T-helper 1 cell treated with Interleukin-12 subunit alpha and Interleukin-12 subunit beta and Interleukin-4 antibody, amounts not matched to agents 30 μg/mL and 1 μg/mL, for 36 hours (primary cell): Measurements from ENCODE around the gene PIWIL4.

ENCODE experiments used
- H3K27ac Mint-ChIP-seq: one replicate; pipeline ENCODE4 v1.8.0; 2021; ENCODE audit warnings: mild to moderate bottlenecking, mixed read lengths
- H3K27me3 Mint-ChIP-seq: one replicate; pipeline ENCODE4 v1.8.0; 2021; ENCODE audit warnings: low read depth, mixed read lengths
- H3K36me3 Mint-ChIP-seq: one replicate; pipeline ENCODE4 v1.8.0; 2021; ENCODE audit warnings: low read depth, mixed read lengths
- H3K4me1 Mint-ChIP-seq: one replicate; pipeline ENCODE4 v1.8.0; 2021; ENCODE audit warnings: low read depth, mixed read lengths
- H3K4me3 Mint-ChIP-seq: one replicate; pipeline ENCODE4 v1.8.0; 2021; ENCODE audit warnings: mild to moderate bottlenecking, moderate library complexity, mixed read lengths
- H3K9me3 Mint-ChIP-seq: one replicate; pipeline ENCODE4 v1.8.0; 2021; ENCODE audit warnings: mixed read lengths

The PIWIL4 gene

GRCh38 chr11:94649964-94650623 is 82.9 kb downstream of the PIWIL4 start:
- Mint-ChIP-seq H3K27me3 (no peaks in the 10 kb centered on the region), H3K4me3 (no peak overlapping the region), H3K27ac (no peak overlapping the region), H3K36me3 (no peaks in the 10 kb centered on the region), H3K9me3 (no peaks in the 10 kb centered on the region), H3K4me1 (no peaks in the 10 kb centered on the region)

GRCh38 chr11:94650756-94651155 is 83.6 kb downstream of the PIWIL4 start:
- Mint-ChIP-seq H3K36me3 (no peaks in the 10 kb centered on the region), H3K27me3 (no peaks in the 10 kb centered on the region), H3K27ac (no peak overlapping the region), H3K4me3 (no peak overlapping the region), H3K4me1 (no peaks in the 10 kb centered on the region), H3K9me3 (no peaks in the 10 kb centered on the region)

- Mint-ChIP-seq H3K4me1 (no peaks in the 10 kb centered on the region), H3K27me3 (no peaks in the 10 kb centered on the region), H3K36me3 (no peaks in the 10 kb centered on the region), H3K9me3 (no peaks in the 10 kb centered on the region), H3K27ac (no peak overlapping the region), H3K4me3 (no peak overlapping the region)
Observed at GRCh38 chr11:94652735-94653284, 85.6 kb downstream of the PIWIL4 start.

GRCh38 chr11:94653561-94653960 is 86.4 kb downstream of the PIWIL4 start:
- Mint-ChIP-seq H3K4me1 (no peaks in the 10 kb centered on the region), H3K9me3 (no peaks in the 10 kb centered on the region), H3K27me3 (no peaks in the 10 kb centered on the region), H3K4me3 (no peak overlapping the region), H3K36me3 (no peaks in the 10 kb centered on the region), H3K27ac (no peak overlapping the region)

GRCh38 chr11:94654201-94654600 is 87.0 kb downstream of the PIWIL4 start:
- H3K36me3 Mint-ChIP-seq, result no peaks in the 10 kb centered on the region
- no peaks in the 10 kb centered on the region for H3K4me1 Mint-ChIP-seq
- H3K9me3 Mint-ChIP-seq, result no peaks in the 10 kb centered on the region
- no peaks in the 10 kb centered on the region for H3K27me3 Mint-ChIP-seq
- no peak overlapping the region for H3K27ac Mint-ChIP-seq
- no peak overlapping the region for H3K4me3 Mint-ChIP-seq

- Mint-ChIP-seq H3K9me3 (no peaks in the 10 kb centered on the region), H3K36me3 (no peaks in the 10 kb centered on the region), H3K4me3 (no peak overlapping the region), H3K27ac (no peak overlapping the region), H3K27me3 (no peaks in the 10 kb centered on the region), H3K4me1 (no peaks in the 10 kb centered on the region)
Observed at GRCh38 chr11:94655291-94655690, 88.1 kb downstream of the PIWIL4 start.

GRCh38 chr11:94655956-94656355 is 88.8 kb downstream of the PIWIL4 start:
- Mint-ChIP-seq H3K27me3 (peaks cover under 1% of the 10 kb centered on the region), H3K27ac (no peak overlapping the region), H3K4me3 (no peak overlapping the region), H3K4me1 (no peaks in the 10 kb centered on the region), H3K9me3 (no peaks in the 10 kb centered on the region), H3K36me3 (no peaks in the 10 kb centered on the region)

- Mint-ChIP-seq H3K9me3 (no peaks in the 10 kb centered on the region), H3K4me3 (no peak overlapping the region), H3K27ac (no peak overlapping the region), H3K4me1 (peaks cover 6% of the 10 kb centered on the region), H3K36me3 (no peaks in the 10 kb centered on the region), H3K27me3 (peaks cover 7% of the 10 kb centered on the region)
Observed at GRCh38 chr11:94656968-94657367, 89.8 kb downstream of the PIWIL4 start.

- Mint-ChIP-seq H3K4me1 (peaks cover 6% of the 10 kb centered on the region), H3K36me3 (no peaks in the 10 kb centered on the region), H3K4me3 (no peak overlapping the region), H3K27me3 (peaks cover 7% of the 10 kb centered on the region), H3K27ac (no peak overlapping the region), H3K9me3 (no peaks in the 10 kb centered on the region)
Observed at GRCh38 chr11:94657629-94658028, 90.5 kb downstream of the PIWIL4 start.

- Mint-ChIP-seq H3K4me3 (no peak overlapping the region), H3K27ac (no peak overlapping the region), H3K4me1 (peaks cover 6% of the 10 kb centered on the region), H3K36me3 (no peaks in the 10 kb centered on the region), H3K27me3 (peaks cover 11% of the 10 kb centered on the region), H3K9me3 (no peaks in the 10 kb centered on the region)
Observed at GRCh38 chr11:94658386-94658785, 91.2 kb downstream of the PIWIL4 start.

- H3K4me1 Mint-ChIP-seq, result peaks cover 6% of the 10 kb centered on the region
- H3K36me3 Mint-ChIP-seq, result no peaks in the 10 kb centered on the region
- peaks cover 11% of the 10 kb centered on the region for H3K27me3 Mint-ChIP-seq
- H3K4me3 Mint-ChIP-seq, result no peak overlapping the region
- no peaks in the 10 kb centered on the region for H3K9me3 Mint-ChIP-seq
- no peak overlapping the region for H3K27ac Mint-ChIP-seq
Observed at GRCh38 chr11:94658888-94659287, 91.7 kb downstream of the PIWIL4 start.

- peaks cover 11% of the 10 kb centered on the region for H3K27me3 Mint-ChIP-seq
- H3K4me3 Mint-ChIP-seq, result no peak overlapping the region
- no peaks in the 10 kb centered on the region for H3K36me3 Mint-ChIP-seq
- no peaks in the 10 kb centered on the region for H3K9me3 Mint-ChIP-seq
- H3K4me1 Mint-ChIP-seq, result peaks cover 6% of the 10 kb centered on the region
- H3K27ac Mint-ChIP-seq, result no peak overlapping the region
Observed at GRCh38 chr11:94661444-94661843, 94.3 kb downstream of the PIWIL4 start.

- Mint-ChIP-seq H3K4me3 (no peak overlapping the region), H3K9me3 (no peaks in the 10 kb centered on the region), H3K36me3 (no peaks in the 10 kb centered on the region), H3K27me3 (peaks cover 11% of the 10 kb centered on the region), H3K4me1 (peaks cover 6% of the 10 kb centered on the region), H3K27ac (no peak overlapping the region)
Observed at GRCh38 chr11:94662065-94662779, 95.1 kb downstream of the PIWIL4 start.

- no peaks in the 10 kb centered on the region for H3K9me3 Mint-ChIP-seq
- peaks cover 11% of the 10 kb centered on the region for H3K27me3 Mint-ChIP-seq
- H3K36me3 Mint-ChIP-seq, result no peaks in the 10 kb centered on the region
- H3K4me3 Mint-ChIP-seq, result no peak overlapping the region
- peaks cover 6% of the 10 kb centered on the region for H3K4me1 Mint-ChIP-seq
- H3K27ac Mint-ChIP-seq, result no peak overlapping the region
Observed at GRCh38 chr11:94662846-94663390, 95.8 kb downstream of the PIWIL4 start.

GRCh38 chr11:94664346-94664745 is 97.2 kb downstream of the PIWIL4 start:
- peaks cover 11% of the 10 kb centered on the region for H3K27me3 Mint-ChIP-seq
- no peak overlapping the region for H3K27ac Mint-ChIP-seq

More at GRCh38 chr11:94664346-94664745, 97.2 kb downstream of the PIWIL4 start:
- no peaks in the 10 kb centered on the region for H3K36me3 Mint-ChIP-seq
- peaks cover 6% of the 10 kb centered on the region for H3K4me1 Mint-ChIP-seq
- no peaks in the 10 kb centered on the region for H3K9me3 Mint-ChIP-seq
- no peak overlapping the region for H3K4me3 Mint-ChIP-seq
